ENCODE data around the gene GHRHR.

Gene GHRHR

DNA sequence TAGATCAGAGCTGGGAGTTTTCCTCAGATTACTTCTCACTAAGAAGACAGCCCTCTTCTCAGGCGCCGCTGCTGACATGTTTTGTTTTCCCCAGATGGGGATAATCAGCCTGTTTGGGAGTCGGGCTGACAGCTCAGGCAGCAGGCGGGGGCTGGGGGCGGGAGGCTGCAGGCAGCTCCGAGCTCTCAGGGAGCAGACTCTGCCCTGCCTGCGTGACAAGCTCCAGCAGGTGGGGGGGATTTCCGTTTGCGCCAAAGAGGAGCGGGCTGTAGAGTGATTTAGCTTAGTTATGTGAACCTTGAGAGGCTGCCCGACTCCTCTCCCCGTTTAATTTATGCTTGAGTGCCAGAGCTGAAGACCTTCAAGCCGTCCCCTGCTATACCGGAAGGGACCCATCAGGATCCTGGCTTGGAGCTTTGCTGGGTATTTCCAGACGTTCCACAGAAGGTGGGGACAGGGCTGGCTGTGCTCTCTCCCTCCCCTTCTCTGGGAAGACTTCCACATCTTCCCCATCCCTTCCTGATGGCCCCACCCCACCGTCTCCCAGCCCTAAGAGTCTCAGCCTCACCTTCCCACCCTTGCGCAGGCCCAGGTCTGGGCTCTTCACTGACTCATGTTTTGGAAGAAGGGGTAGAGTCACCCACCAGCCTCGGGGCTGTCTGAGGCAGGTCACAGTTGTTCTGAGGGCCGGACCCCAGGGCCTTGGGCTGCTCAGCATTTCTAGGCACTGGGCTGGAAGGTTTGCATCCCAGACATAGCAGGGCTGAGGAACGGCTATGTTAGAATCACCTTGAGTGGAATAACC lies 63.6 kb downstream of the GHRHR start:
- Histone ChIP-seq H3K27ac (ENCODE audit: low read depth, low read length) (peak overlapping the region; percentile 7), H3K9me3 (ENCODE audit: control insufficient read depth, insufficient read depth, low read length) (no peaks in the 10 kb centered on the region), H3K36me3 (ENCODE audit: control insufficient read depth, insufficient read depth, low read length) (no peaks in the 10 kb centered on the region), H3K27me3 (ENCODE audit: control insufficient read depth, insufficient read depth, low read length) (no peaks in the 10 kb centered on the region), H3K4me3 (ENCODE audit: low read depth, low read length) (no peak overlapping the region), H3K4me1 (ENCODE audit: control insufficient read depth, insufficient read depth, low read length) (peaks cover 14% of the 10 kb centered on the region), H3K9ac (ENCODE audit: low read depth, low read length) (no peak overlapping the region)

DNA sequence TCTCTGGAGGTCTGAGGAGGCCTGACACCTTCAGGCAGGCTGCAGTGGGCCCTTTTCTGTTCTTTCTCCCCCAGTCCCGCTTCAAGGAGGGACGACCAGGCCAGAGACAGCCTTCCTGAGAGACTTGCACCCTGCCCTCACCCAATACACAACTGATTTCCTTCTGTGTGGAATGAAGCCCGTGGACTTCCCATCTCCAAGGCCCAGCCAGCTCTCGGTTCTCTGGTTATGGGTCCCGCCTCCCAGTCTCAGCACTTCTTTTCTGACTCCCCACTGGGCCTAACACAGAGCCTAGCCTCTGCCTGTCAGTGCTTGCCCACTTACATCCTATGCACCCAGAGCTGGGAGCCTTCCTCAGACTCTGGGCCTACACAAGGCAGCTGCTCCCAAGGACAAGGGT lies 64.3 kb downstream of the GHRHR start:
- Histone ChIP-seq H3K27me3 (ENCODE audit: control insufficient read depth, insufficient read depth, low read length) (no peaks in the 10 kb centered on the region), H3K9ac (ENCODE audit: low read depth, low read length) (no peak overlapping the region), H3K36me3 (ENCODE audit: control insufficient read depth, insufficient read depth, low read length) (no peaks in the 10 kb centered on the region), H3K4me1 (ENCODE audit: control insufficient read depth, insufficient read depth, low read length) (peaks cover 9% of the 10 kb centered on the region), H3K4me3 (ENCODE audit: low read depth, low read length) (no peak overlapping the region), H3K9me3 (ENCODE audit: control insufficient read depth, insufficient read depth, low read length) (no peaks in the 10 kb centered on the region), H3K27ac (ENCODE audit: low read depth, low read length) (no peak overlapping the region)

DNA sequence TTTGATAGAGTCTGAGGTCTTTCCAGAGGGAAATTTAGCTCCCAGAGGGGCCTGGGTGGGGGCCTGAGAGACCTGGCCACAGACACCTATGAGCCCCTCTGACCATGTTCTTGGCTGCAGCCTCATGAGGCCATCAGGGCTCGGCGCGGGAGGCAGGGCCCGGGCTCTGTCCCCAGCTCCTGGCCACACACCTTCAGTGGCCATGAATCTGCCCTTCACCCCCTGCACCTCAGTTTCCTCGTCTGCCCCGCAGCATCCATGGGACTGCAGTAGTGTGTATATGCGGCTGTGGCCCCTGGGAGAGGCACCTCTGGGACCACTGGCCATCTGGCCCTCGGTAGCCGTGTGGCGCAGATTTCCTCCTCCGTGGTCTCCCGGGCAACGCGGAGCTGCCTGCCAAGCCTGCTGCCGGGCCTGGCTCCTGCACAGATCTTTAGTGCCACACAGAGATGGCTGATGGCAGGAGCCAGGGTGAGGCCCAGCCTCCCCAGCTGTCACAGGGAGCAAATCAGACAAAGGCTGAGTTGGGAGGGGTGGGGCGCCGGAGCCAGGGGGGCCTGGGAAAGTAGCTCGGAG lies 64.8 kb downstream of the GHRHR start:
- Histone ChIP-seq H3K9ac (ENCODE audit: low read depth, low read length) (no peak overlapping the region), H3K36me3 (ENCODE audit: control insufficient read depth, insufficient read depth, low read length) (no peaks in the 10 kb centered on the region), H3K27me3 (ENCODE audit: control insufficient read depth, insufficient read depth, low read length) (no peaks in the 10 kb centered on the region), H3K9me3 (ENCODE audit: control insufficient read depth, insufficient read depth, low read length) (no peaks in the 10 kb centered on the region), H3K4me3 (ENCODE audit: low read depth, low read length) (no peak overlapping the region), H3K4me1 (ENCODE audit: control insufficient read depth, insufficient read depth, low read length) (peaks cover 9% of the 10 kb centered on the region), H3K27ac (ENCODE audit: low read depth, low read length) (no peak overlapping the region)

All from HUES48 (cell line).